Testis (tissue), 3 donors: ENCODE measurements around the gene LFNG. TPM values are rescaled to one million over a fixed set of nuclear protein-coding genes. Genes with fewer than 3 reads are reported as not detected.
"Not testable (repeated sequence)": the region's sequence is repeated elsewhere in the genome, so short reads cannot be mapped to it uniquely, and the experiment has no call there.

Source experiments
- DNase-seq: peaks from one replicate; pipeline ENCODE4 v3.0.0-alpha.2; 2019
- H3K27ac ChIP-seq, 2 donors: fragments of 200-600 bp; sonication (generic); one replicate each; pipeline ENCODE4 v1.5.1; 2019
- H3K27me3 ChIP-seq: fragments of 200-600 bp; sonication (generic); one replicate; pipeline ENCODE4 v1.5.1; 2019
- H3K36me3 ChIP-seq: fragments of 200-600 bp; sonication (generic); one replicate; pipeline ENCODE4 v1.5.1; 2017; ENCODE audit warnings: low read depth; ENCODE audit errors: missing control alignments
- H3K4me1 ChIP-seq: fragments of 200-600 bp; sonication (generic); one replicate; pipeline ENCODE4 v1.5.1; 2019
- H3K4me3 ChIP-seq, 2 donors: fragments of 200-600 bp; sonication (generic); one replicate each; pipeline ENCODE4 v1.5.1; 2017 to 2019
- H3K9me3 ChIP-seq: fragments of 200-600 bp; sonication (generic); one replicate; pipeline ENCODE4 v1.5.1; 2017
- CTCF ChIP-seq, 3 experiments: fragments of 450-650 bp in 2 of 3; fragments of 200-600 bp in 1 of 3; sonication (generic) in 1 of 3; IDR thresholded peaks; one replicate each; pipeline ENCODE4 v1.5.1; 2016 to 2019; ENCODE audit warnings: antibody characterized with exemption in 3 of 3, mild to moderate bottlenecking in 2 of 3, moderate library complexity in 1 of 3
- POLR2A ChIP-seq: fragments of 450-650 bp; IDR thresholded peaks from one replicate; pipeline ENCODE4 v1.6.1; 2017; ENCODE audit warnings: antibody characterized with exemption, mild to moderate bottlenecking, moderate library complexity
- WGBS, 2 donors: methylation state at CpG; one replicate each; pipeline ENCODE4 v1.1.5; 2018; 5-methylcytosine and 5-hydroxymethylcytosine counted together
- intact Hi-C: fragments of 100-400 bp; cut with DNase I; formaldehyde crosslinking; loops from one replicate; pipeline ENCODE4 v1.15.1; 2023; ENCODE audit warnings: low total_unique reads
- polyA plus RNA-seq: library from polyadenylated mRNA; stranded (reverse); fragments of 350-450 nt; fragmentation: Illumina TruSeq; extraction: RNeasy Lipid Tissue Mini Kit (QIAGEN cat#74804); gene quantifications from one replicate; pipeline ENCODE4 v1.2.3, GENCODE V29; 2014; ENCODE audit warnings: low read depth, low replicate concordance; ENCODE audit not compliant: insufficient read depth
- total RNA-seq, 2 donors: library from RNA; depleted of rRNA; stranded (reverse); fragments of >200 nt; gene quantifications; one replicate each; pipeline ENCODE4 v1.2.3, GENCODE V29; 2016

LFNG gene
- total and polyA plus RNA-seq, 3 donors from 2014 or later, result 10.1 to 34.1 (median 18.3) TPM

- Histone ChIP-seq H3K9me3 (no peaks in the 10 kb centered on the region), H3K36me3 (no peaks in the 10 kb centered on the region), H3K27ac (no peak overlapping the region), H3K4me1 (peaks cover 32% of the 10 kb centered on the region), H3K27me3 (no peaks in the 10 kb centered on the region), H3K4me3 (no peak overlapping the region)
- DNase-seq, result no peak
- intact Hi-C loops, result no loop called here
- WGBS, 2 donors, result 72 to 82% methylated on average over 13 to 17 of the region's 17 CpGs
- TF ChIP-seq CTCF (IDR thresholded peaks at IDR 0.05), result no peak
Measured at GRCh38 chr7:2527505-2528467, 8.2 kb downstream of the LFNG start.

- WGBS, 2 donors, result 83 to 91% methylated on average over 4 to 17 of the region's 18 CpGs
- no peak overlapping the region for H3K4me3 ChIP-seq
- TF ChIP-seq POLR2A, result no peak
- no peak for TF ChIP-seq CTCF (IDR thresholded peaks at IDR 0.05)
- no peaks in the 10 kb centered on the region for H3K9me3 ChIP-seq
- intact Hi-C loops, result no loop called here
- peaks cover 24% of the 10 kb centered on the region for H3K4me1 ChIP-seq
- H3K36me3 ChIP-seq, result no peaks in the 10 kb centered on the region
- H3K27me3 ChIP-seq, result no peaks in the 10 kb centered on the region
- H3K27ac ChIP-seq, result no peak overlapping the region
- DNase-seq, result no peak
Measured at GRCh38 chr7:2528481-2529095, 9.0 kb downstream of the LFNG start.

GRCh38 chr7:2529161-2530070 lies 9.8 kb downstream of the LFNG start:
- TF ChIP-seq CTCF (IDR thresholded peaks at IDR 0.05), result no peak
- no peak for TF ChIP-seq POLR2A
- DNase-seq, result peak; percentile 62
- H3K27me3 ChIP-seq, result no peaks in the 10 kb centered on the region
- peak overlapping the region in 1 of 2 donors; percentile 59 for H3K27ac ChIP-seq
- WGBS, 2 donors, result 70 to 73% methylated on average over 17 to 30 of the region's 30 CpGs
- H3K36me3 ChIP-seq, result no peaks in the 10 kb centered on the region
- no peak overlapping the region for H3K4me3 ChIP-seq
- intact Hi-C loops, result no loop called here
- H3K4me1 ChIP-seq, result peaks cover 15% of the 10 kb centered on the region
- no peaks in the 10 kb centered on the region for H3K9me3 ChIP-seq

GRCh38 chr7:2530071-2530987 lies 10.8 kb downstream of the LFNG start:
- H3K36me3 ChIP-seq, result no peaks in the 10 kb centered on the region
- no peak overlapping the region for H3K4me3 ChIP-seq
- intact Hi-C loops, result no loop called here
- no peak for DNase-seq
- peaks cover 6% of the 10 kb centered on the region for H3K4me1 ChIP-seq
- H3K27ac ChIP-seq, result peak overlapping the region; percentile 15 to 59
- WGBS, 2 donors, result 80 to 86% methylated on average over 8 to 16 of the region's 16 CpGs
- H3K9me3 ChIP-seq, result no peaks in the 10 kb centered on the region
- TF ChIP-seq CTCF (IDR thresholded peaks at IDR 0.05), result no peak
- TF ChIP-seq POLR2A, result no peak
- no peaks in the 10 kb centered on the region for H3K27me3 ChIP-seq

GRCh38 chr7:2530994-2531795 lies 11.6 kb downstream of the LFNG start:
- not testable (repeated sequence) for DNase-seq

GRCh38 chr7:2531796-2532110 lies 12.2 kb downstream of the LFNG start:
- H3K9me3 ChIP-seq, H3K27ac ChIP-seq, H3K4me1 ChIP-seq, H3K27me3 ChIP-seq, H3K36me3 ChIP-seq, DNase-seq, intact Hi-C loops, H3K4me3 ChIP-seq: not testable (repeated sequence)
- 64 to 92% methylated on average over 9 to 17 of the region's 17 CpGs for WGBS, 2 donors

More at GRCh38 chr7:2530994-2531795, 11.6 kb downstream of the LFNG start:
- H3K36me3 ChIP-seq, H3K9me3 ChIP-seq, H3K4me1 ChIP-seq, intact Hi-C loops, H3K27me3 ChIP-seq, H3K4me3 ChIP-seq: not testable (repeated sequence)
- WGBS, 2 donors, result 64 to 69% methylated on average over 31 to 43 of the region's 43 CpGs
- peak overlapping the region in 1 of 2 donors; percentile 15 for H3K27ac ChIP-seq
